Urinary bladder (tissue), 4 donors: ENCODE measurements around the gene P2RY2. TPM values are rescaled to one million over a fixed set of nuclear protein-coding genes. Genes with fewer than 3 reads are reported as not detected.
A peak's percentile ranks its signal among the peaks of the same experiment; 100 is the strongest.
"Not testable (repeated sequence)": the region's sequence is repeated elsewhere in the genome, so short reads cannot be mapped to it uniquely, and the experiment has no call there.

ENCODE experiments used
- DNase-seq: peaks from one replicate; pipeline ENCODE4 v3.0.0-alpha.2; 2015; ENCODE audit errors: extremely low spot score
- H3K27ac ChIP-seq: one replicate; pipeline ENCODE4 v1.5.1; 2013; ENCODE audit warnings: low read depth, mild to moderate bottlenecking, moderate library complexity
- H3K36me3 ChIP-seq: one replicate; pipeline ENCODE4 v1.6.1; 2013; ENCODE audit warnings: mild to moderate bottlenecking, moderate library complexity; ENCODE audit not compliant: insufficient read depth
- H3K4me1 ChIP-seq: one replicate; pipeline ENCODE4 v1.6.1; 2013; ENCODE audit warnings: mild to moderate bottlenecking, moderate library complexity; ENCODE audit not compliant: insufficient read depth
- H3K4me3 ChIP-seq: one replicate; pipeline ENCODE4 v1.5.1; 2013; ENCODE audit warnings: low read depth, low read length
- WGBS: extraction: QIAGEN DNeasy Blood & Tissue Kit; methylation state at CpG from one replicate; pipeline ENCODE4 v1.1.7; 2013; 5-methylcytosine and 5-hydroxymethylcytosine counted together
- polyA plus RNA-seq: library from polyadenylated mRNA; stranded (reverse); fragments of 200-250 nt; gene quantifications from one replicate; pipeline ENCODE4 v1.2.3, GENCODE V29; 2013
- total RNA-seq: library from RNA; depleted of rRNA; stranded (reverse); fragments of >200 nt; gene quantifications from one replicate; pipeline ENCODE4 v1.2.3, GENCODE V29; 2014
- donor health status: healthy with polysubstance abuse.
- donor health status: healthy.

The P2RY2 gene
- total and polyA plus RNA-seq, 2 donors = 1.8 to 2.3 TPM

- Histone ChIP-seq H3K4me1 (no peaks in the 10 kb centered on the region), H3K36me3 (no peaks in the 10 kb centered on the region), H3K27ac (no peak overlapping the region), H3K4me3 (no peak overlapping the region)
- no peak for DNase-seq
- WGBS = 83% methylated on average over 13 of the region's 13 CpGs
Observed at GRCh38 chr11:73193251-73194033, 24.6 kb upstream of the P2RY2 start.

- H3K4me1 ChIP-seq = no peaks in the 10 kb centered on the region
- no peaks in the 10 kb centered on the region for H3K36me3 ChIP-seq
- H3K4me3 ChIP-seq = no peak overlapping the region
- no peak for DNase-seq
- H3K27ac ChIP-seq = no peak overlapping the region
- WGBS = 89% methylated on average over 3 of the region's 3 CpGs
Observed at GRCh38 chr11:73194034-73194507, 24.0 kb upstream of the P2RY2 start.

GRCh38 chr11:73194593-73194992 is 23.5 kb upstream of the P2RY2 start:
- Histone ChIP-seq H3K4me1 (no peaks in the 10 kb centered on the region), H3K27ac (peak overlapping the region; percentile 3), H3K4me3 (no peak overlapping the region), H3K36me3 (no peaks in the 10 kb centered on the region)
- 67% methylated on average over 8 of the region's 8 CpGs for WGBS
- no peak for DNase-seq

GRCh38 chr11:73195191-73196007 is 22.7 kb upstream of the P2RY2 start:
- Histone ChIP-seq H3K4me1 (no peaks in the 10 kb centered on the region), H3K27ac (no peak overlapping the region), H3K4me3 (no peak overlapping the region), H3K36me3 (no peaks in the 10 kb centered on the region)
- DNase-seq = no peak
- 87% methylated on average over 3 of the region's 3 CpGs for WGBS

GRCh38 chr11:73196576-73196975 is 21.5 kb upstream of the P2RY2 start:
- Histone ChIP-seq H3K36me3 (no peaks in the 10 kb centered on the region), H3K4me1 (no peaks in the 10 kb centered on the region), H3K4me3 (no peak overlapping the region), H3K27ac (no peak overlapping the region)
- 94% methylated on average over 6 of the region's 6 CpGs for whole genome bisulfite sequencing
- DNase-seq = no peak

- no peak overlapping the region for H3K27ac ChIP-seq
- WGBS = 89% methylated on average over 4 of the region's 4 CpGs
- DNase-seq = no peak
Observed at GRCh38 chr11:73197348-73197747, 20.7 kb upstream of the P2RY2 start.

GRCh38 chr11:73197787-73198186 is 20.3 kb upstream of the P2RY2 start:
- H3K36me3 ChIP-seq, H3K4me1 ChIP-seq, H3K4me3 ChIP-seq, H3K27ac ChIP-seq, DNase-seq: not testable (repeated sequence)
- WGBS = 97% methylated on average over 7 of the region's 7 CpGs

More at GRCh38 chr11:73197348-73197747, 20.7 kb upstream of the P2RY2 start:
- H3K36me3 ChIP-seq = no peaks in the 10 kb centered on the region
- H3K4me1 ChIP-seq = no peaks in the 10 kb centered on the region
- H3K4me3 ChIP-seq = no peak overlapping the region

- Histone ChIP-seq H3K4me1 (no peaks in the 10 kb centered on the region), H3K4me3 (no peak overlapping the region), H3K27ac (no peak overlapping the region), H3K36me3 (no peaks in the 10 kb centered on the region)
- 74% methylated on average over 3 of the region's 3 CpGs for WGBS
- DNase-seq = no peak
Observed at GRCh38 chr11:73198677-73199076, 19.4 kb upstream of the P2RY2 start.

- 95% methylated on average over 4 of the region's 4 CpGs for WGBS
- no peaks in the 10 kb centered on the region for H3K36me3 ChIP-seq
- no peak for DNase-seq
- no peaks in the 10 kb centered on the region for H3K4me1 ChIP-seq
- H3K4me3 ChIP-seq = no peak overlapping the region
- H3K27ac ChIP-seq = no peak overlapping the region
Observed at GRCh38 chr11:73199446-73199845, 18.6 kb upstream of the P2RY2 start.

- no peak overlapping the region for H3K27ac ChIP-seq
- H3K4me3 ChIP-seq = no peak overlapping the region
- no peaks in the 10 kb centered on the region for H3K36me3 ChIP-seq
- no peaks in the 10 kb centered on the region for H3K4me1 ChIP-seq
- DNase-seq = no peak
Observed at GRCh38 chr11:73200256-73200655, 17.8 kb upstream of the P2RY2 start.

- Histone ChIP-seq H3K36me3 (no peaks in the 10 kb centered on the region), H3K4me1 (no peaks in the 10 kb centered on the region), H3K27ac (no peak overlapping the region), H3K4me3 (no peak overlapping the region)
- 83% methylated on average over 6 of the region's 6 CpGs for WGBS
- DNase-seq = no peak
Observed at GRCh38 chr11:73201249-73201648, 16.8 kb upstream of the P2RY2 start.

GRCh38 chr11:73201888-73202780 is 15.9 kb upstream of the P2RY2 start:
- Histone ChIP-seq H3K27ac (no peak overlapping the region), H3K36me3 (no peaks in the 10 kb centered on the region), H3K4me3 (no peak overlapping the region), H3K4me1 (no peaks in the 10 kb centered on the region)
- 92% methylated on average over 8 of the region's 8 CpGs for WGBS
- DNase-seq = no peak

GRCh38 chr11:73203322-73203721 is 14.8 kb upstream of the P2RY2 start:
- 79% methylated on average over 6 of the region's 6 CpGs for WGBS
- no peaks in the 10 kb centered on the region for H3K36me3 ChIP-seq
- no peak overlapping the region for H3K27ac ChIP-seq
- no peaks in the 10 kb centered on the region for H3K4me1 ChIP-seq
- DNase-seq = no peak
- H3K4me3 ChIP-seq = no peak overlapping the region
